HG03342 (cell line): ENCODE results near the gene TBC1D25.

Experiments used
- ATAC-seq: cut with Tn5 transposase; IDR thresholded peaks from one replicate; pipeline ENCODE4 v1.9.1; 2021; ENCODE audit warnings: mild to moderate bottlenecking, moderate library complexity; ENCODE audit not compliant: unreplicated experiment

The TBC1D25 gene

GRCh38 chrX:48539345-48540027 is at the start of gene TBC1D25:
Gene TBC1D25 (plus strand): TSS chrX:48539714. CDS start chrX:48539798, 84 bp downstream.
- ATAC-seq = peak; percentile 78

- no peak for ATAC-seq
Measured at GRCh38 chrX:48489892-48490291, 49.6 kb upstream of the TBC1D25 start.

- ATAC-seq = no peak
Measured at GRCh38 chrX:48490661-48491060, 48.9 kb upstream of the TBC1D25 start.

GRCh38 chrX:48491809-48492208 is 47.7 kb upstream of the TBC1D25 start:
- no peak for ATAC-seq

- ATAC-seq = no peak
Measured at GRCh38 chrX:48492293-48492910, 47.1 kb upstream of the TBC1D25 start.

- ATAC-seq = no peak
Measured at GRCh38 chrX:48493890-48494364, 45.6 kb upstream of the TBC1D25 start.

GRCh38 chrX:48496660-48497059 is 42.9 kb upstream of the TBC1D25 start:
- no peak for ATAC-seq

GRCh38 chrX:48497871-48498270 is 41.6 kb upstream of the TBC1D25 start:
- no peak for ATAC-seq

GRCh38 chrX:48498374-48498809 is 41.1 kb upstream of the TBC1D25 start:
- ATAC-seq = no peak

- no peak for ATAC-seq
Measured at GRCh38 chrX:48504261-48504660, 35.3 kb upstream of the TBC1D25 start.

GRCh38 chrX:48505481-48505880 is 34.0 kb upstream of the TBC1D25 start:
- ATAC-seq = no peak

- no peak for ATAC-seq
Measured at GRCh38 chrX:48507246-48507645, 32.3 kb upstream of the TBC1D25 start.

- peak; percentile 78 for ATAC-seq
Measured at GRCh38 chrX:48508400-48509244, 30.9 kb upstream of the TBC1D25 start, which contains the start of gene PORCN. Gene PORCN (plus strand): TSS chrX:48508992. CDS start chrX:48509821, 829 bp downstream.

GRCh38 chrX:48509245-48509590 is 30.3 kb upstream of the TBC1D25 start:
- ATAC-seq = no peak

GRCh38 chrX:48509619-48510018 is 29.9 kb upstream of the TBC1D25 start:
- no peak for ATAC-seq

- no peak for ATAC-seq
Measured at GRCh38 chrX:48511560-48511959, 28.0 kb upstream of the TBC1D25 start.

GRCh38 chrX:48512371-48512935 is 27.1 kb upstream of the TBC1D25 start:
- ATAC-seq = no peak

- ATAC-seq = no peak
Measured at GRCh38 chrX:48513670-48514069, 25.8 kb upstream of the TBC1D25 start.

- no peak for ATAC-seq
Measured at GRCh38 chrX:48514126-48514806, 25.2 kb upstream of the TBC1D25 start.

GRCh38 chrX:48514868-48515460 is 24.6 kb upstream of the TBC1D25 start:
- no peak for ATAC-seq
